ENCODE data around the gene SMCHD1. TPM values are rescaled to one million over a fixed set of nuclear protein-coding genes. Genes with fewer than 3 reads are reported as not detected.

SMCHD1 gene
- total RNA-seq, 2 experiments from 2014 or later: 357 to 359 TPM

GRCh38 chr18:2686349-2686968, 30.9 kb downstream of the SMCHD1 start:
- H3K27me3 ChIP-seq (ENCODE audit: control insufficient read depth in 1 of 2, insufficient read depth in 2 of 2, low read length in 2 of 2): no peaks in the 10 kb centered on the region
- intact Hi-C loops (cut with DNase I, micrococcal nuclease): no loop called here
- H3K9me3 Mint-ChIP-seq: peaks cover 9% of the 10 kb centered on the region
- peaks cover 75% of the 10 kb centered on the region for H3K36me3 ChIP-seq (ENCODE audit: insufficient read depth, low read length)
- peaks cover 100% of the 10 kb centered on the region for H3K36me3 Mint-ChIP-seq (ENCODE audit: low read depth)
- H3K4me3 Mint-ChIP-seq: peak overlapping the region; percentile 71
- H3K4me3 ChIP-seq (ENCODE audit: low read length): no peak overlapping the region
- peaks cover 3 to 14% of the 10 kb centered on the region in 2 experiments for H3K9me3 ChIP-seq (ENCODE audit: control insufficient read depth in 1 of 2, insufficient read depth in 1 of 2, low read length in 2 of 2)
- peaks cover 15% of the 10 kb centered on the region for H3K4me1 ChIP-seq (ENCODE audit: insufficient read depth, low read length)
- peak overlapping the region; percentile 76 for H3K27ac Mint-ChIP-seq
- TF ChIP-seq, protein P1, sequence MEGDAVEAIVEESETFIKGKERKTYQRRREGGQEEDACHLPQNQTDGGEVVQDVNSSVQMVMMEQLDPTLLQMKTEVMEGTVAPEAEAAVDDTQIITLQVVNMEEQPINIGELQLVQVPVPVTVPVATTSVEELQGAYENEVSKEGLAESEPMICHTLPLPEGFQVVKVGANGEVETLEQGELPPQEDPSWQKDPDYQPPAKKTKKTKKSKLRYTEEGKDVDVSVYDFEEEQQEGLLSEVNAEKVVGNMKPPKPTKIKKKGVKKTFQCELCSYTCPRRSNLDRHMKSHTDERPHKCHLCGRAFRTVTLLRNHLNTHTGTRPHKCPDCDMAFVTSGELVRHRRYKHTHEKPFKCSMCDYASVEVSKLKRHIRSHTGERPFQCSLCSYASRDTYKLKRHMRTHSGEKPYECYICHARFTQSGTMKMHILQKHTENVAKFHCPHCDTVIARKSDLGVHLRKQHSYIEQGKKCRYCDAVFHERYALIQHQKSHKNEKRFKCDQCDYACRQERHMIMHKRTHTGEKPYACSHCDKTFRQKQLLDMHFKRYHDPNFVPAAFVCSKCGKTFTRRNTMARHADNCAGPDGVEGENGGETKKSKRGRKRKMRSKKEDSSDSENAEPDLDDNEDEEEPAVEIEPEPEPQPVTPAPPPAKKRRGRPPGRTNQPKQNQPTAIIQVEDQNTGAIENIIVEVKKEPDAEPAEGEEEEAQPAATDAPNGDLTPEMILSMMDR (IDR thresholded peaks at IDR 0.05): no peak
- ChIA-PET POLR2A (interaction anchor here (0.7 to 0.9 kb wide), 2 partner anchors 9 to 50 kb away, joined by 4 to 5 read pairs; no protein-coding TSS in a partner anchor), CTCF (interaction anchor here (0.6 to 0.9 kb wide), 2 partner anchors 8 to 51 kb away, joined by 3 read pairs; no protein-coding TSS in a partner anchor)
- ATAC-seq (ENCODE audit: poor library complexity) (no peak), DNase-seq (no peak)
- no peaks in the 10 kb centered on the region for H3K27me3 Mint-ChIP-seq
- peaks cover 79% of the 10 kb centered on the region for H3K4me1 Mint-ChIP-seq (ENCODE audit: low read depth)
- no peak overlapping the region for H3K27ac ChIP-seq (ENCODE audit: low read depth in 1 of 2, low read length in 2 of 2)

DNA sequence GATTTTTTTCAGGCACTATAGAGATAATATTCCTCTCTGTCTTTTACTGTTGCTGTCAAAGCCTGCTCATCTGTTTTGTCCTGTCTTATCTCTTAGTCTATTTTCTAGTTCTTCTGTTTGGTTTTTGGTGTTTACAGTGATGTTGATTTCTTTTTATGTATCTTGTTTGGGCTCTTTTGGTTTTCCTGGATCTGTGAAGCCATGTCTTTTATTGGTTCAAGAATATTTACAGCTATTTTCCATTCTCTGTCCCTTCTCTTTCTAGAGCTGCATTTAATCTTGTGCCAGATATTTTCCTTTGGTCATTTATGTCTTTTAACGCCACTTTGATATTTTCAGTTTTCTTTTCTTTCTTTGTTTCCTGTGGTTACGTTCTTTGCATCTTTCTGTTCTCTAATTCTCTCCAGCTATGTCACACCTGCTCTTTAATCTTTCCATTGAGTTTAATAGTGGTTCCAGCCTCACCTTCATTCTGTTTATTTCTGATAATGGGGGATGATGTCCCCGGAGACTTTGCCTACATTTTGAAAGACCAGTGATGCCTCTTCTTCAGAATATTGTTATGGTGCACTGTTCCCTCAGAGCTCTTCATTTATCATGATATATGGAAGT, 32.0 kb downstream of the SMCHD1 start:
- TF ChIP-seq, protein P1 (IDR thresholded peaks at IDR 0.05): no peak
- Histone ChIP-seq H3K4me3 (ENCODE audit: low read length) (no peak overlapping the region), H3K27ac (ENCODE audit: low read depth in 1 of 2, low read length in 2 of 2) (peak overlapping the region in 1 of 2 donors; percentile 12), H3K9me3 (ENCODE audit: control insufficient read depth in 1 of 2, insufficient read depth in 1 of 2, low read length in 2 of 2) (peaks cover 3 to 14% of the 10 kb centered on the region in 2 experiments), H3K27me3 (ENCODE audit: control insufficient read depth in 1 of 2, insufficient read depth in 2 of 2, low read length in 2 of 2) (no peaks in the 10 kb centered on the region), H3K4me1 (ENCODE audit: insufficient read depth, low read length) (peaks cover 11% of the 10 kb centered on the region), H3K36me3 (ENCODE audit: insufficient read depth, low read length) (peaks cover 86% of the 10 kb centered on the region)
- ChIA-PET CTCF (interaction anchor here (1.2 kb wide), 1 partner anchor 82 kb away, joined by 3 read pairs; no protein-coding TSS in a partner anchor), POLR2A (interaction anchor here (0.7 to 1.0 kb wide), 4 partner anchors 8 to 50 kb away, joined by 3 to 4 read pairs (median 3); no protein-coding TSS in a partner anchor)
- Mint-ChIP-seq H3K27ac (peak overlapping the region; percentile 76), H3K4me3 (peak overlapping the region; percentile 11), H3K36me3 (ENCODE audit: low read depth) (peaks cover 100% of the 10 kb centered on the region), H3K9me3 (peaks cover 9% of the 10 kb centered on the region), H3K27me3 (no peaks in the 10 kb centered on the region), H3K4me1 (ENCODE audit: low read depth) (peaks cover 79% of the 10 kb centered on the region)
- ATAC-seq (ENCODE audit: poor library complexity): no peak
- intact Hi-C loops (cut with DNase I, micrococcal nuclease): no loop called here
- DNase-seq: peak in 1 of 14 experiments; percentile 18

GRCh38 chr18:2692508-2692907, 37.0 kb downstream of the SMCHD1 start:
- ChIA-PET POLR2A (interaction anchor here (0.9 to 1.3 kb wide), 2 partner anchors 11 to 56 kb away, joined by 4 to 7 read pairs; no protein-coding TSS in a partner anchor), CTCF (no interaction called here)
- H3K9me3 ChIP-seq (ENCODE audit: control insufficient read depth in 1 of 2, insufficient read depth in 1 of 2, low read length in 2 of 2): no peaks in the 10 kb centered on the region
- H3K4me3 ChIP-seq (ENCODE audit: low read length): no peak overlapping the region
- peaks cover 95% of the 10 kb centered on the region for H3K36me3 Mint-ChIP-seq (ENCODE audit: low read depth)
- H3K4me3 Mint-ChIP-seq: no peak overlapping the region
- peaks cover 49% of the 10 kb centered on the region for H3K4me1 Mint-ChIP-seq (ENCODE audit: low read depth)
- no peak for DNase-seq
- H3K4me1 ChIP-seq (ENCODE audit: insufficient read depth, low read length): peaks cover 14% of the 10 kb centered on the region
- no peak for ATAC-seq (ENCODE audit: poor library complexity)
- intact Hi-C loops (cut with DNase I, micrococcal nuclease): loop anchor here (5.0 to 10.0 kb wide), 3 partner anchors 35 to 82 kb away; no protein-coding TSS in a partner anchor
- H3K9me3 Mint-ChIP-seq: no peaks in the 10 kb centered on the region
- H3K27ac ChIP-seq (ENCODE audit: low read depth in 1 of 2, low read length in 2 of 2): no peak overlapping the region
- peak overlapping the region; percentile 1 for H3K27ac Mint-ChIP-seq
- H3K27me3 Mint-ChIP-seq: no peaks in the 10 kb centered on the region
- no peaks in the 10 kb centered on the region for H3K27me3 ChIP-seq (ENCODE audit: control insufficient read depth in 1 of 2, insufficient read depth in 2 of 2, low read length in 2 of 2)
- TF ChIP-seq, protein P1 (IDR thresholded peaks at IDR 0.05): no peak
- peaks cover 96% of the 10 kb centered on the region for H3K36me3 ChIP-seq (ENCODE audit: insufficient read depth, low read length)
